Natural killer cell treated with Interleukin-12 subunit alpha and Interleukin-12 subunit beta and Interleukin-15 and Interleukin-18, amount 100 ng/mL, for 72 hours (primary cell): ENCODE results near the gene TMEM175. TPM values are rescaled to one million over a fixed set of nuclear protein-coding genes. Genes with fewer than 3 reads are reported as not detected.
"Not testable (repeated sequence)": the region's sequence is repeated elsewhere in the genome, so short reads cannot be mapped to it uniquely, and the experiment has no call there.

Source experiments
- ATAC-seq, 2 donors: fragments of 150-1000 bp; cut with Tn5 transposase in 1 of 2; sonication (Bioruptor Pico), chemical (Tn5 transposase) in 1 of 2; 2 replicates each; pipeline ENCODE4 v1.10.0; 2021
- DNase-seq: peaks from one replicate; pipeline ENCODE4 v3.0.0; 2022; ENCODE audit warnings: low spot score
- H3K27ac Mint-ChIP-seq, 2 donors: 1 replicate in 1 of 2; 2 replicates in 1 of 2; pipeline ENCODE4 v1.8.0; 2022; ENCODE audit warnings: mixed read lengths in 2 of 2, mild to moderate bottlenecking in 1 of 2, moderate library complexity in 1 of 2
- H3K27me3 Mint-ChIP-seq, 2 donors: 1 replicate in 1 of 2; 2 replicates in 1 of 2; pipeline ENCODE4 v1.8.0; 2022; ENCODE audit warnings: mixed read lengths in 2 of 2
- H3K36me3 Mint-ChIP-seq: one replicate; pipeline ENCODE4 v1.8.0; 2022; ENCODE audit warnings: mixed read lengths
- H3K4me1 Mint-ChIP-seq, 2 donors: 1 replicate in 1 of 2; 2 replicates in 1 of 2; pipeline ENCODE4 v1.8.0; 2022; ENCODE audit warnings: low read depth in 2 of 2, mixed read lengths in 2 of 2, mild to moderate bottlenecking in 1 of 2
- H3K4me3 Mint-ChIP-seq: one replicate; pipeline ENCODE4 v1.8.0; 2022; ENCODE audit warnings: mixed read lengths
- H3K9me3 Mint-ChIP-seq: 2 replicates; pipeline ENCODE4 v1.8.0; 2022; ENCODE audit warnings: mixed read lengths
- total RNA-seq, 2 donors: library from RNA; stranded (reverse); gene quantifications; one replicate each; pipeline ENCODE4 v1.2.3, GENCODE V29; 2022

TMEM175 gene
- total RNA-seq, 2 donors from 2014 or later = 26.5 to 29.2 TPM

- not testable (repeated sequence) for H3K9me3 Mint-ChIP-seq, H3K27ac Mint-ChIP-seq, ATAC-seq, H3K27me3 Mint-ChIP-seq, H3K36me3 Mint-ChIP-seq, DNase-seq, H3K4me3 Mint-ChIP-seq, H3K4me1 Mint-ChIP-seq
Measured at GRCh38 chr4:976016-976415, 43.8 kb downstream of the TMEM175 start.

DNA sequence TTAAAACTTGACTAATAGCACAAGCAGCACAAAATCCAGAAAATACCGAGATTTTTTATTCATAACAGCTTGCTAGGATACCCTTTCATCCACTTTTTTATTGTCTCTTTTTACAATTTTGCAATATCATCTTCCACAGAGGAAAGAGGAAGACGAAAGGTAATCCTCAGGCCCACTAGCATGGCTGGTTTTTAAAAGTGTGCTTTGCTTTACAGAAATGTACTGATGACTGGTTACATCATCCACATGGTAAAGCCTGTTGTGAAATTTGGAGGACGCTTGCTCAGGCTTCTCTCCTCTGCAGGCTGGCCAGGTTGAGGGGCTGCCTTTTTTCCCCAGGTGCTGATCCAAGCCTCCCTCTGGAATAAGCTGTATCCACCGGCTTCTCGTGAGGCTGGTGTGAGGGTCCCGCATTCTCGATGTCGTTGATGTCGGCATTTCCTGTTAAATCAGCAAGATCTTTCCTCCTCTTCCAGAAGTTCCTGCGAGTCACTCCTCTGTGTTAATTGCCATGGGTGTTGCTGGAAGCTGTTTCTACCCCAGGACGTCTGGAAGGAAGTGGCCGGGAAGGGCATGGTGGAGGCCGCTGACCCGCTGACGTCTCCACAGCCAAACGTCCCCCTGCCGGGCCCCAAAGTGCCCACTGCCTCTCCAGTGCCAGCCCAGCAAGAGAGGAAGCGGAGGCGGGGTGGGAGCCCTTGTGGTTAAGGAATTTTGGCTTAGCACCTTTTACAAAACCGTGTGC is 46.9 kb downstream of the TMEM175 start:
- ATAC-seq (no peak), DNase-seq (no peak)
- no peaks in the 10 kb centered on the region for H3K27me3 Mint-ChIP-seq

GRCh38 chr4:982291-982690 is 50.0 kb downstream of the TMEM175 start:
- no peaks in the 10 kb centered on the region for H3K27me3 Mint-ChIP-seq
- H3K4me1 Mint-ChIP-seq = peaks cover 7 to 12% of the 10 kb centered on the region in 2 donors
- no peak overlapping the region for H3K27ac Mint-ChIP-seq
- no peak for DNase-seq
- ATAC-seq = no peak
- no peaks in the 10 kb centered on the region for H3K9me3 Mint-ChIP-seq
- no peaks in the 10 kb centered on the region for H3K36me3 Mint-ChIP-seq
- no peak overlapping the region for H3K4me3 Mint-ChIP-seq

More for the DNA sequence above, 46.9 kb downstream of the TMEM175 start:
- H3K4me3 Mint-ChIP-seq = no peak overlapping the region
- no peak overlapping the region for H3K27ac Mint-ChIP-seq
- H3K36me3 Mint-ChIP-seq = no peaks in the 10 kb centered on the region
- H3K4me1 Mint-ChIP-seq = no peaks in the 10 kb centered on the region
- H3K9me3 Mint-ChIP-seq = no peaks in the 10 kb centered on the region

DNA sequence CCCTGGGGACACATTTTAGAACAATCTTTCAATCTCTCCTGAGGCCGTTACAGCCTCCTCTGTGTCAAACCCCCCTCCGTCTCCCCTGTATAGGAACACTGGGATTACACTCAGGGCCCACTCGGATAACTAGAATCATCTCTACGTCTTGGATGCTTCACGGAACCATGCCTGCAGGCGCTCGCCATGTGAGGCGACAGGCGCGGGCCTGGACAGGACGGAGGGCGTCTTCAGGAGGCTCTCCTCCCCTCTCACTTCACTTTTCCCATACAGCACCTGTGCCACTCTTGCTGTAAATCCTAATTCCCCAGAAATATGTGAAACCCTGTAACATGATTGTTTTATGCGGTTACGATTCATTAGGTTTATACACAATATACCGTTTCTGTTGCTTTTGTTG is 50.6 kb downstream of the TMEM175 start:
- H3K27me3 Mint-ChIP-seq = no peaks in the 10 kb centered on the region
- no peak overlapping the region for H3K27ac Mint-ChIP-seq
- no peaks in the 10 kb centered on the region for H3K36me3 Mint-ChIP-seq
- H3K4me3 Mint-ChIP-seq = no peak overlapping the region
- DNase-seq = no peak
- no peaks in the 10 kb centered on the region for H3K9me3 Mint-ChIP-seq
- H3K4me1 Mint-ChIP-seq = peaks cover 9 to 12% of the 10 kb centered on the region in 2 donors
- ATAC-seq = no peak

DNA sequence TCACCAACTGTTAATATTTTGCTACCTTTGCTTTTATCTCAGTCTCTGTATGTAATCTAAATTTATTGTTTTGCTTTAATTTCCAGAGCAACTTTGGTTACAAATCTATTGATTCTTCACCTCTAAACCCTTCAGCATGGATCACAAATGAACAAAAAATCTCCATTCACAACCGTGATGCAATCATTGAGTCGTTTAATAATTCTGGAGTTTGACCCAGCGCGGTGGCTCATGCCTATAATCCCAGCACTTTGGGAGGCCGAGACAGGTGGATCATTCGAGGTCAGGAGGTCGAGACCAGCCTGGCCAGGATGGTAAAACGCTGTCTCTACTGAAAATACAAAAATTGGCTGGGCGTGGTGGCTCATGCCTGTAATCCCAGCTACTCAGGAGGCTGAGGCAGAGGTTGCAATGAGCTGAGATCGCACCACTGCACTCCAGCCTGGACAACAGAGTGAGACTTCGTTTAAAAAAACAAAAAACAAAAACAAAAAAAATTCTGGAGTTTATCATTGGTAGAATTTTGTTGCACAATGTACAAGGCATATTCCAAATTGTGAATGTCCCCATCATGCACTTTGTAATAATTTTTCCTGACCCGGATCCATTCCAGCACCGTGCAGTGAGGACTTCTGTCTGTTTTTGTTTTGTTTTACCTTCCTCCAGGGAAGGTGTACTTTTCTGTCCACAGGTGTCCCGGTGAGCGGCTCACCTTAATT is 52.2 kb downstream of the TMEM175 start:
- Mint-ChIP-seq H3K9me3 (no peaks in the 10 kb centered on the region), H3K4me3 (peak overlapping the region; percentile 45), H3K4me1 (peaks cover 9 to 12% of the 10 kb centered on the region in 2 donors), H3K36me3 (no peaks in the 10 kb centered on the region), H3K27me3 (no peaks in the 10 kb centered on the region), H3K27ac (no peak overlapping the region)
- DNase-seq (no peak), ATAC-seq (no peak)

GRCh38 chr4:985123-985830 is 53.0 kb downstream of the TMEM175 start:
- H3K27ac Mint-ChIP-seq = peak overlapping the region in 1 of 2 donors; percentile 60
- DNase-seq = peak; percentile 81
- no peaks in the 10 kb centered on the region for H3K27me3 Mint-ChIP-seq
- peak; percentile 63 to 72 for ATAC-seq
- peaks cover 9 to 12% of the 10 kb centered on the region in 2 donors for H3K4me1 Mint-ChIP-seq
- no peaks in the 10 kb centered on the region for H3K9me3 Mint-ChIP-seq
- H3K4me3 Mint-ChIP-seq = peak overlapping the region; percentile 45
- H3K36me3 Mint-ChIP-seq = no peaks in the 10 kb centered on the region

DNA sequence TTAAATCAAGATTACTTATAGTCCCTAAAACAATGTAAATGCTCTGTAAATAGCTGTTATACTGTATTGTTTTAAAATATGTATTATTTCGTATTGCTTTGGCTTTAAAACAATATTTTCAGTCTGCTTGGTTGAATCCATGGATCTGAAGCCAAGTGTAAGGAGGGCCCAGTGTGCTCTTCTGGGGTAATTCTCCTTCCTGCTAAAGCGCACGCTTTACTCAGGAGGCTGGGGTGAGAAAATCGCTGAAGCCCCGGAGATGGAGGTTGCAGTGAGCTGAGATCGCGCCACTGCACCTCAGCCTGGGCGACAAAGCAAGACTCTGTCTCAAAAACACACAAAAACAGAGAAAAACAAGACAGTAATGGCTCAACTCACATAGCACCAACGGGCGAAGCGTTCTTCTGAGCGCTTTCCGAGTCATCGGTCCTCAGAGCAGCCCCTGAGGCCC is 54.2 kb downstream of the TMEM175 start:
- peaks cover 9 to 12% of the 10 kb centered on the region in 2 donors for H3K4me1 Mint-ChIP-seq
- H3K27ac Mint-ChIP-seq = peak overlapping the region; percentile 60 to 85
- H3K36me3 Mint-ChIP-seq = no peaks in the 10 kb centered on the region
- no peak for DNase-seq
- no peaks in the 10 kb centered on the region for H3K9me3 Mint-ChIP-seq
- no peaks in the 10 kb centered on the region for H3K27me3 Mint-ChIP-seq
- ATAC-seq = peak; percentile 37 to 52
- peak overlapping the region; percentile 86 for H3K4me3 Mint-ChIP-seq

GRCh38 chr4:986879-987623 is 54.8 kb downstream of the TMEM175 start, which contains the start of gene IDUA:
Gene IDUA (plus strand): TSS chr4:987044. CDS start chr4:987085, 41 bp downstream.
- DNase-seq (peak; percentile 88), ATAC-seq (peak; percentile 91 to 94)
- H3K27ac Mint-ChIP-seq = peak within 1 kb of the TSS; percentile 60 to 85
- no peaks in the 10 kb centered on the region for H3K27me3 Mint-ChIP-seq
- no peaks in the 10 kb centered on the region for H3K36me3 Mint-ChIP-seq
- peak within 1 kb of the TSS; percentile 86 for H3K4me3 Mint-ChIP-seq
- no peaks in the 10 kb centered on the region for H3K9me3 Mint-ChIP-seq
- H3K4me1 Mint-ChIP-seq = peaks cover 9 to 12% of the 10 kb centered on the region in 2 donors

- no peaks in the 10 kb centered on the region for H3K9me3 Mint-ChIP-seq
- H3K27me3 Mint-ChIP-seq = no peaks in the 10 kb centered on the region
- ATAC-seq (no peak), DNase-seq (no peak)
- H3K4me3 Mint-ChIP-seq = peak overlapping the region; percentile 78
- H3K36me3 Mint-ChIP-seq = no peaks in the 10 kb centered on the region
- H3K4me1 Mint-ChIP-seq = peaks cover 9 to 12% of the 10 kb centered on the region in 2 donors
- H3K27ac Mint-ChIP-seq = peak overlapping the region in 1 of 2 donors; percentile 68
Measured at GRCh38 chr4:987624-988513, 55.6 kb downstream of the TMEM175 start.

DNA sequence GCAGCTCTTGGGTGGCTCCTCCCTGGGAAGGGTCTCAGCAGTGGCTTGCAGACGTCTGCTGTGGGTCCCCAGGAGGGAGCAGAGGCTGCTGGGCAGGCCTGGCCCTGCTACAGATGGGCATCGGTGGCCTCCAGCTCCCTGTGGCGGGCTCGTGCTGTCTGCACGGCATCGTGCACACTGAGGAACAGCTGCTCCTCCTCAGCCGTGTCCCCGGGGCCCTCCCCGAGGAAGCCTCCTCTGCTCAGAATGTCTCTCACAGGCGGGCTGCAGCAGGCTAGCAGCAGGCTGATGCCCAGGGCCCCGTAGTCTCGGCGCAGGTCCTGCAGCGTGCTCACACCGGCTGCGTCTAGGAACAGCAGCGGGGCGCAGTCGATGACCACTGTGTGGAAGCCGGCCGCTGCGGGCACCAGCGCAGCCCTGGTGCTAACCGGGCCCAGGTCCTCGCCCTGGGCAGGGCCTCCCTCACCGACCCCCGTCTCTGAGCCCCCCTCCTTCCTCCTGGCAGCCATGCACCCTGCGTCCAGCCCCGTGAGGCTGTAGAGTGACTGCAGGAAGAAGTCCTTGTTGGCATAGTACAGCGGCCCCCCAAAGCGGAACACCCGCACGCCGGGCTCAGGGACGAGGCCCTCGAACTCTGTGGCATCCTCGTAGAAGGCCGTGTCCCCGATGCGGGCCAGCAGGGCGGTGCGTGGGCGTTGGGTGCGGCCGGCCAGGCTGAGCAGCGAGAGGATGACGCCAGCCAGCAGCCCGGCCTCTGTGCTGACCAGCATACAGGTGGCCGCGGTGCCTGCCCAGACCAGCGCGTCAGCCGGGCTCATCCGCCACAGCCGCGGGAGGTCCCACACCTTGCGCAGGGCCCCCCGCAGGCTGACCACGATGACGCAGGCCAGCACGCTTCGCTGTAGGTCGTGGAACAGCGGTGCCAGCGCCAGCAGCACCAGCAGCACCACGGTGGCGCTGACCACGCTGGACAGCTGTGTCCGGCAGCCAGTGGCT is 56.8 kb downstream of the TMEM175 start:
- Mint-ChIP-seq H3K27me3 (no peaks in the 10 kb centered on the region), H3K9me3 (no peaks in the 10 kb centered on the region), H3K4me3 (no peak overlapping the region), H3K36me3 (no peaks in the 10 kb centered on the region), H3K27ac (no peak overlapping the region), H3K4me1 (peaks cover 9 to 12% of the 10 kb centered on the region in 2 donors)
- no peak for DNase-seq
- no peak for ATAC-seq

GRCh38 chr4:989722-990471 is 57.6 kb downstream of the TMEM175 start:
- Mint-ChIP-seq H3K9me3 (no peaks in the 10 kb centered on the region), H3K27ac (no peak overlapping the region), H3K36me3 (no peaks in the 10 kb centered on the region), H3K4me3 (no peak overlapping the region), H3K27me3 (no peaks in the 10 kb centered on the region), H3K4me1 (peaks cover 9 to 12% of the 10 kb centered on the region in 2 donors)
- DNase-seq (no peak), ATAC-seq (no peak)
